Epithelial cell of prostate (primary cell): ENCODE measurements around the gene FURIN.

Experiments used
- DNase-seq: peaks from one replicate; pipeline ENCODE4 v3.0.0-alpha.2; 2011; ENCODE audit warnings: low read depth, low spot score
- H3K27ac ChIP-seq: fragments of 450-650 bp; 2 replicates; pipeline ENCODE4 v1.5.1; 2017; ENCODE audit warnings: mild to moderate bottlenecking

FURIN gene

DNA sequence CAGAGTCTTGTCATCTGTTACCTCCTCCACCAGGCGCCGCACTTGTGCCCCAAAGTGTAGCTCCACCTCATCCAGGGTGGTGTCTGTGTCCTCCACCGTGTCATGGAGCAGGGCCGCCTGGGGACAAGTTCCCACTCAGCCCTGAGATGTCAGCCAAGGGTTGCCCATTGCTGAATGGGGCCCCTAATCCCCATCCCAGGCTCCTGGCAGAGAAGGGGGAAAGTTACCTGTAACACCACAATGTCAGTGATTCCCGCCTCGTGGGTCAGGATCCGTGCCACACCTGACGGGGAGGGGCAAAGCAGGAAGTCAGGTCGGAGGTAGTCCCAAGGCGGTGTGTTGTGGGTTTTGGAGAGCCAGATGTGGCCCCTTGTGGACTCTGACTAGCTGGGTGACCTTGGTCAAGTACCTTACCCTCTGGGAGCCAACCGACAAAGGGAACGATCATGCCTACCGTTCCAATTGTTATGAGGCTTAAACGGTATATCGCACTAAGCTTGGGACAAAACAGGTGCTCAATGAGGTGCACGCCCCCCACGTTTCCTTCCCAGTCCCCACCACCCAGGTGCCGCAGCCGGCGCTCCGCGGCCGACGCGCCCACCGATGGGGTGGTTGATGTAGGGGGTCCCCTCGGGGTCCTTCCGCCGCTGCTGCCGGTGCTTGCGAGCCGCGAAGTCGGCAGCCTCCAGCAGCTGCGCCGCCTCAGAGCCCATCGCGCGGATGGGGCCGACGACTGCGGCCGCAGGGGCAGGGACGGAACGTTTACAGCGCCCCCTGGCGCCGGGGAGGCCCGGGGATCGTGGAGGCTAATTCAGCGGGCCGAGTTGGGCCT, 63.7 kb downstream of the FURIN start, which contains the start of gene HDDC3:
TSS of gene HDDC3 (minus strand) at position 722 of the 832 bp plus-strand sequence. CDS start at position 713, 9 bp downstream.
- H3K27ac ChIP-seq: peak within 1 kb of the TSS; percentile 77

DNA sequence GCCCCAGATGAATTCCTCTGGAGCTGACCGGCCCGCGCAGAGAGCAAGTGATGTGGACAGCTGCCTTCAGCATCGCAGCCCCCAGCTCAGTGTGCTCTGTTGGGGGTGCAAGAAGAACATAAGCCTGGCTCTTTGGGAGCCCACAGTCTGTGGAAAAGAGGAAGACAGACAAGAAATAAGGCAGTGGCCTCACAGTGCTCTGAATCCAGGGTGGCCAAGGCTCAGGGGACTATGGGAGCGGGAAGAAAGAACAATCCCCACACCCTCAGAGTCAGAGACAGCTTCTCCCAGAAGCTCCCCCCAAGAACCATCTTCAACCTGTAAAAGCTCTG, 64.2 kb downstream of the FURIN start:
- peak overlapping the region; percentile 77 for H3K27ac ChIP-seq
- no peak for DNase-seq

More for the DNA sequence above, 63.7 kb downstream of the FURIN start, which contains the start of gene HDDC3:
- DNase-seq: no peak
